NB4 (cell line): ENCODE measurements around the gene MMP24OS.
A peak's percentile ranks its signal among the peaks of the same experiment; 100 is the strongest.

ENCODE experiments used
- DNase-seq: peaks from one replicate; pipeline ENCODE4 v3.0.0; 2010; ENCODE audit warnings: low read depth
- H3K4me3 ChIP-seq: one replicate; pipeline ENCODE4 v1.5.1; 2011; ENCODE audit warnings: mild to moderate bottlenecking, low read depth, low read length, moderate library complexity
- CTCF ChIP-seq: IDR thresholded peaks from one replicate; pipeline ENCODE4 v1.5.1; 2012; ENCODE audit warnings: low read depth, low read length
- MAX ChIP-seq: IDR thresholded peaks from 2 replicates; pipeline ENCODE4 v1.6.1; 2011; ENCODE audit warnings: low read depth, low read length
- MYC ChIP-seq: IDR thresholded peaks from 2 replicates; pipeline ENCODE4 v1.6.1; 2011; ENCODE audit warnings: low read depth, low read length
- POLR2A ChIP-seq: IDR thresholded peaks from 2 replicates; pipeline ENCODE4 v1.6.1; 2011; ENCODE audit warnings: mild to moderate bottlenecking; ENCODE audit not compliant: insufficient read length; ENCODE audit errors: extremely low read depth

MMP24OS gene

GRCh38 chr20:35240811-35241293 lies 37.1 kb downstream of the MMP24OS start:
- no peak for DNase-seq
- TF ChIP-seq CTCF: no peak
- TF ChIP-seq MYC: no peak
- no peak for TF ChIP-seq MAX
- TF ChIP-seq POLR2A: no peak
- no peak overlapping the region for H3K4me3 ChIP-seq

GRCh38 chr20:35240083-35240810 lies 37.7 kb downstream of the MMP24OS start:
- DNase-seq: no peak
- no peak overlapping the region for H3K4me3 ChIP-seq
- TF ChIP-seq CTCF (no peak), MAX (no peak), MYC (no peak), POLR2A (no peak)

- no peak overlapping the region for H3K4me3 ChIP-seq
- DNase-seq: no peak
- TF ChIP-seq MYC (no peak), CTCF (no peak), POLR2A (no peak), MAX (no peak)
Observed at GRCh38 chr20:35238735-35239134, 39.2 kb downstream of the MMP24OS start.

- H3K4me3 ChIP-seq: no peak overlapping the region
- peak; percentile 89 for DNase-seq
- TF ChIP-seq MYC (peak; percentile 73), POLR2A (no peak), MAX (peak; percentile 80), CTCF (no peak)
Observed at GRCh38 chr20:35238170-35238569, 39.8 kb downstream of the MMP24OS start.

- no peak overlapping the region for H3K4me3 ChIP-seq
- no peak for DNase-seq
- TF ChIP-seq CTCF (no peak), MAX (no peak), MYC (no peak), POLR2A (no peak)
Observed at GRCh38 chr20:35237486-35237885, 40.4 kb downstream of the MMP24OS start.
